Skeletal muscle cell (primary cell): Measurements from ENCODE around the gene CELSR3.

ENCODE experiments used
- DNase-seq: peaks from one replicate; pipeline ENCODE4 v3.0.0-alpha.2; 2010; ENCODE audit warnings: low read depth
- H3K4me3 ChIP-seq: 2 replicates; pipeline ENCODE4 v1.5.1; 2011; ENCODE audit warnings: low read depth, mild to moderate bottlenecking, control low read depth, low read length, moderate library complexity

The CELSR3 gene

GRCh38 chr3:48637305-48637704 is 25.4 kb downstream of the CELSR3 start:
- no peak for DNase-seq

DNA sequence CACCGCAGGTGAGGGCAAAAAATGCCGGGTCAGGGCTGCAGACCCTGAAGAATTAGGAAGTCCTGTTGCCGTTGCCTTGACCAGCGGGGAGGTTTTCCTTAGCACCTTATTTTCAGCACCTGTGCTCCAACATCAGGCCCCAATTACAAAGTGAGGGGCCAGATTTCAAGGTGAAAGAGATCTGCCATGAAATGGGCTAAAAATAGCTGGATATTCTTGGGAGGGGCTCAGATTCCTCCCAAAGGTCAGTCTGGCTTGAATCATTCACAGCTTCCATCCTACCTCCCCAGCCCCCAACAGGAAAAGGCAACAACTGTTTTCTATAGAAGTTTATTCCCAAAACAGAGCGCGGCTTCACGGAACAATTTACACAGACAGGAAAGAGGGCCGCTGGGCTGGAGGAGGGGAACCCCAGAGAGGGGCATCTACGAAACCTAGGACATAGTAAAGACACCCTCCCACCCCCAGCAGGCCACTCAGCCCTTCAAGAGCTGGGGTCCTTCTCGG is 26.5 kb downstream of the CELSR3 start:
- no peak for DNase-seq
- H3K4me3 ChIP-seq: peak overlapping the region; percentile 98

More at GRCh38 chr3:48637305-48637704, 25.4 kb downstream of the CELSR3 start:
- H3K4me3 ChIP-seq: no peak overlapping the region

GRCh38 chr3:48635222-48636021 is 27.3 kb downstream of the CELSR3 start, which contains the start of gene SLC26A6:
Gene SLC26A6 (minus strand): TSS chr3:48635461. CDS start chr3:48635393, 68 bp downstream.
- peak within 1 kb of the TSS; percentile 98 for H3K4me3 ChIP-seq
- peak; percentile 84 for DNase-seq

GRCh38 chr3:48634661-48635221 is 27.9 kb downstream of the CELSR3 start:
- H3K4me3 ChIP-seq: peak overlapping the region; percentile 98
- no peak for DNase-seq

DNA sequence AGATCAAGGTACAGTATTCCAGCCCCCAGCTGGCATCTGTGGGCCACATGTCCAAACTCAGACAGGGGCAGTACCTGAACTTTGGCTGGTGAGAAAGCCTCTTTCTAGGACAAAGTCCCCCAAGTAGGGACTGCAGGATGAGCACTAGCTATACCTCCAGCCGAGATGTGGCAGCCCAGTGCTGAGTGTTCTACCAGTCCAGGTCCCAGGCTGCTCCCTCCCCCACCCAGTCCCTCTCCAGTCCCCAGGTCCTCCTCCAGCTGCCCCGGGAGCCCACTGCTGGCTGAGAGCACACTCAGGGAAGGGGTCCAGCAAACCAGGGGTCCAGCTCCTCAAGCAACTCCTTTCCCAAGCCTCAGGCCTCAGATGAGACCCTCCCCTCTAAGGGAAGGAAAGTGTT is 28.9 kb downstream of the CELSR3 start:
- peak overlapping the region; percentile 98 for H3K4me3 ChIP-seq
- no peak for DNase-seq

GRCh38 chr3:48633256-48633655 is 29.4 kb downstream of the CELSR3 start:
- no peak overlapping the region for H3K4me3 ChIP-seq
- no peak for DNase-seq

DNA sequence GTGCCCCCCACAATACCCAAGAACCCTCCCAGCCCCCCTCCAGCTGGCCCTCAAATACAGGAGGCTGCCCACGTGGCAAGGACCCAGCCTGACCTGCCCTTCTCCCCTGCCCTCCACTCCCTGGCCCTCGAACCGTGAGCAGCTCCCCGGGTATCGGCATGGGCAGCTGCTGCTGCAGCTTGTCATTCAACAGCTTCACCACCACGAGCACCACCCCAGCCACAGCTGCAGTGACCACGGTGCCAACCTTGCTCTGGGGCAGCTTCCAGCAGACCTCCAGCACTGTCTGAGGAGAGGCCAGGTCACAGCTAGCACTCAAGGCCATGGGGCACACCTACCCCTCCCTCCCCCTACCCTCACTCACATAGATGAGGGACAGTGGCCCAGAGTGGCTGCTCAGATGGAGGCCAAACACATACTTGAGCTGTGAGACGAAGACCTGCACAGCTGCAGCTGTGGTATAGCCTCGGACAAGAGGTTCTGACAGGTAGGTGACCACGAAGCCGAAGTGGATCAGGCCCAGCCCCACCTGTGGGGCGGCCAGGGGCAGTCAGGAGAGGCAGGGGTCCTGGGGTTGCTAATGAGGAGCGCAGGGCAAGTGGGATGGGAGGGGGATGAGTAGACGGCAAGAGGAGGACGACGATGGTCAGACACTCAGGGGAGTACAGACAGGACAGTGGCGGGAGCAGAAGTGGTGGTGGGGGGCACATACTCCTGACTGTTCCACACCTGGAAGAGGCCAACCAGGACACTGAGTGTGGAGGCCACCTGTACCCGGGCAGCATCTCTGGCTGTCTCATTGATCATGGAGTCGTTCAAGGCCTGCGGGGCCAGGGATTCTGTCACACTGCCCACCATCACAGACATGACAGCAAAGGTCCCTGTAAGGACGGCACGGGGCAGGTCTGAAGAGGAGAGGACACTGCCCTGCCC is 30.9 kb downstream of the CELSR3 start:
- H3K4me3 ChIP-seq: no peak overlapping the region
- DNase-seq: no peak

GRCh38 chr3:48630833-48631232 is 31.9 kb downstream of the CELSR3 start:
- DNase-seq: no peak
- H3K4me3 ChIP-seq: no peak overlapping the region

GRCh38 chr3:48630407-48630806 is 32.3 kb downstream of the CELSR3 start:
- DNase-seq: no peak
- no peak overlapping the region for H3K4me3 ChIP-seq

DNA sequence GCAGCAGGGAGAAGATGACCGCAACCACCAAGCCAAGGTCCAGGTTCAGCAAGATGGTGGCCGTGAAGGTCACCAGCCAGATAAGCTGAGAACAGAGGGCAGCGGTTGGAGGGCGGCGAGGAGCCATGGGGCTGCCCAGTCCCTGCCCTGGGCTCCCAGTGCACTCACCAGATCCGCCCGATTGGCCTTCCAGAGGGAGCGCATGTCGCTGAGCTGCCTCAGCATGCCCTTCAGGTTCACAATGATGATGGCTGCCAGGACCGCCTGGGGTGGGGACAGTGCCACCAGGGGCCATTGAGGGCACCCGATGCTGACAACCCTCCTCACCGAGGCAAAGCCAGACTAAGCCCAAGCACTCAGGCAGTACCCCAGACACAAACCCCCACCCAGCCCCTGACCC is 32.8 kb downstream of the CELSR3 start:
- DNase-seq: no peak
- H3K4me3 ChIP-seq: no peak overlapping the region

GRCh38 chr3:48628277-48629017 is 34.2 kb downstream of the CELSR3 start:
- H3K4me3 ChIP-seq: no peak overlapping the region
- no peak for DNase-seq

DNA sequence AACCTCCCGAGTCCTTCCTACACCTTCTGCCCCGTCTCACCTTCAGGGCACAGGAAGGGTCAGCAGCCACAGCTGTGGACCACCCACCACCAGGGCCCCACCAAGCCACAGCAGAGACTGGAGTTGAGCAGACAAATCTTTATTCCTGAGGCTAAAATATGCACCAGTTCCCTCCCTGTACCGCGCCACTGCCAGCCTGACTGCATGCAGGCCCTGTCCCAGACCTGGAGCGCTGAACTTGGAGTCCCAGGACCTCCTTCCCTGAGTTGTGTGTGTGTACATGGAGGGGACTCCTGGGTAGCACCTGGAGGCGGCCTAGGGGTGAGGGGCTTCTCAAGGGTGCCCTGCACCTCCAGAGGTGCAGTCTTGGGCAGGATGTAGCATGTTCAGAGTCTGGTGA is 37.1 kb downstream of the CELSR3 start:
- no peak for DNase-seq
- no peak overlapping the region for H3K4me3 ChIP-seq

- H3K4me3 ChIP-seq: no peak overlapping the region
- no peak for DNase-seq
Measured at GRCh38 chr3:48624767-48625166, 37.9 kb downstream of the CELSR3 start.

DNA sequence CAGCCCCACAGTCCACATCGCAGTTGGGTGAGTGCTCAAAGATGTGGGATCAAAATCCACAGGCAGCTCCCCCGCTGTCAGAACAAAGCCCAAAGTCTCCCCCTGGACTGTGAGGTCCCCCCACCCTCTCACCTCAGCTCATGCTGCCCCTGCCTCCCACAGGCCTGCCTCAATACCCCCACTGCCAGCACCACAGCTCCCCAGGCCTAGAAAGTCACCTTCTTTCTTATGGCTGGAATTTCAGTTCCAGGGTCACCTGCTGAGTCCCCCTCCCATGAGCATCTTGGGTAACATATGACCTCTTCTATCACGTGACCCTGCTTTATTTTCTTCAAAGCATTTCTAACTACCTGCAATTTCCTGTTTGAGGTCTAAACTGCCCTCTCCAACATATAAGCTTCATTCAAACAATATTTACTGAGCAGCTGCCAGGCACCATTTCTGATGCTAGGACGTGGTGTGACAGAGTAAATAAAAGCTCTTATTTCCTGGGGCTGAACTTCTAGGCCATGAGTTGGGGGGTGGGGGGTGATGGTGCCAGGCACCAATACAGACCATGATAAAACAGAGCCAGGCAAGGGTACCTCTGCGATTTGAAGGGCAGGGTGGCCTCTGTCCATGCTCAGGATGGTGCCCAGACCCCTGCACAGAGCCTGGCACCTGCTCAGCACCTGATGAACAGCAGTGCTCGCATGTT is 38.7 kb downstream of the CELSR3 start:
- no peak overlapping the region for H3K4me3 ChIP-seq
- no peak for DNase-seq

GRCh38 chr3:48621461-48621869 is 41.2 kb downstream of the CELSR3 start, which contains the start of gene TMEM89:
Gene TMEM89 (minus strand): TSS chr3:48621769. CDS start chr3:48621756, 13 bp downstream.
- no peak for DNase-seq
- no peak within 1 kb of the TSS for H3K4me3 ChIP-seq

- H3K4me3 ChIP-seq: no peak overlapping the region
- no peak for DNase-seq
Measured at GRCh38 chr3:48619541-48620524, 42.9 kb downstream of the CELSR3 start.

GRCh38 chr3:48617559-48617958 is 45.1 kb downstream of the CELSR3 start:
- no peak overlapping the region for H3K4me3 ChIP-seq
- DNase-seq: no peak
